Activated T-cell treated with anti-CD3 and anti-CD28 coated beads, Interleukin-2, amount 50 U/mL, for 24 hours (primary cell): ENCODE measurements around the gene MOB3C.

Source experiments
- DNase-seq: peaks from one replicate; pipeline ENCODE4 v3.0.0-alpha.2; 2020
- H3K27ac Mint-ChIP-seq: 2 replicates; pipeline ENCODE4 v1.8.0; 2020; ENCODE audit warnings: mild to moderate bottlenecking, mixed read lengths
- H3K27me3 Mint-ChIP-seq: 2 replicates; pipeline ENCODE4 v1.8.0; 2020; ENCODE audit warnings: mixed read lengths
- H3K36me3 Mint-ChIP-seq: 2 replicates; pipeline ENCODE4 v1.8.0; 2020; ENCODE audit warnings: low read depth, mixed read lengths
- H3K4me1 Mint-ChIP-seq: 2 replicates; pipeline ENCODE4 v1.8.0; 2020; ENCODE audit warnings: low read depth, mixed read lengths
- H3K4me3 Mint-ChIP-seq: 2 replicates; pipeline ENCODE4 v1.8.0; 2020; ENCODE audit warnings: mild to moderate bottlenecking, moderate library complexity, mixed read lengths
- H3K9me3 Mint-ChIP-seq: 2 replicates; pipeline ENCODE4 v1.8.0; 2020; ENCODE audit warnings: mixed read lengths

MOB3C gene

GRCh38 chr1:46649764-46650163 lies 33.2 kb upstream of the MOB3C start:
- H3K36me3 Mint-ChIP-seq: peaks cover 78% of the 10 kb centered on the region
- DNase-seq: no peak
- H3K4me1 Mint-ChIP-seq: peaks cover 24% of the 10 kb centered on the region
- H3K27me3 Mint-ChIP-seq: no peaks in the 10 kb centered on the region
- peaks cover 6% of the 10 kb centered on the region for H3K9me3 Mint-ChIP-seq
- no peak overlapping the region for H3K4me3 Mint-ChIP-seq
- no peak overlapping the region for H3K27ac Mint-ChIP-seq

GRCh38 chr1:46647611-46648010 lies 31.0 kb upstream of the MOB3C start:
- H3K36me3 Mint-ChIP-seq: peaks cover 73% of the 10 kb centered on the region
- H3K9me3 Mint-ChIP-seq: peaks cover 4% of the 10 kb centered on the region
- DNase-seq: no peak
- no peak overlapping the region for H3K27ac Mint-ChIP-seq
- peaks cover 11% of the 10 kb centered on the region for H3K4me1 Mint-ChIP-seq
- no peaks in the 10 kb centered on the region for H3K27me3 Mint-ChIP-seq
- no peak overlapping the region for H3K4me3 Mint-ChIP-seq

- H3K27ac Mint-ChIP-seq: no peak overlapping the region
- DNase-seq: no peak
- peaks cover 11% of the 10 kb centered on the region for H3K4me1 Mint-ChIP-seq
- peaks cover 71% of the 10 kb centered on the region for H3K36me3 Mint-ChIP-seq
- no peaks in the 10 kb centered on the region for H3K27me3 Mint-ChIP-seq
- peaks cover 4% of the 10 kb centered on the region for H3K9me3 Mint-ChIP-seq
- H3K4me3 Mint-ChIP-seq: no peak overlapping the region
Measured at GRCh38 chr1:46646844-46647243, 30.2 kb upstream of the MOB3C start.

GRCh38 chr1:46646331-46646730 lies 29.7 kb upstream of the MOB3C start:
- no peak overlapping the region for H3K4me3 Mint-ChIP-seq
- no peak overlapping the region for H3K27ac Mint-ChIP-seq
- H3K4me1 Mint-ChIP-seq: peaks cover 11% of the 10 kb centered on the region

GRCh38 chr1:46645815-46646214 lies 29.2 kb upstream of the MOB3C start:
- H3K27ac Mint-ChIP-seq: no peak overlapping the region
- peaks cover 11% of the 10 kb centered on the region for H3K4me1 Mint-ChIP-seq
- no peaks in the 10 kb centered on the region for H3K27me3 Mint-ChIP-seq
- no peak for DNase-seq
- H3K9me3 Mint-ChIP-seq: peaks cover 4% of the 10 kb centered on the region
- H3K36me3 Mint-ChIP-seq: peaks cover 69% of the 10 kb centered on the region
- no peak overlapping the region for H3K4me3 Mint-ChIP-seq

More at GRCh38 chr1:46646331-46646730, 29.7 kb upstream of the MOB3C start:
- DNase-seq: no peak
- Mint-ChIP-seq H3K9me3 (peaks cover 4% of the 10 kb centered on the region), H3K27me3 (no peaks in the 10 kb centered on the region), H3K36me3 (peaks cover 71% of the 10 kb centered on the region)

GRCh38 chr1:46643368-46643775 lies 26.8 kb upstream of the MOB3C start:
- peaks cover 59% of the 10 kb centered on the region for H3K36me3 Mint-ChIP-seq

GRCh38 chr1:46642115-46642680 lies 25.6 kb upstream of the MOB3C start:
- Mint-ChIP-seq H3K36me3 (peaks cover 58% of the 10 kb centered on the region), H3K27ac (no peak overlapping the region), H3K4me1 (peaks cover 7% of the 10 kb centered on the region), H3K9me3 (no peaks in the 10 kb centered on the region), H3K4me3 (no peak overlapping the region), H3K27me3 (no peaks in the 10 kb centered on the region)
- no peak for DNase-seq

More at GRCh38 chr1:46643368-46643775, 26.8 kb upstream of the MOB3C start:
- no peaks in the 10 kb centered on the region for H3K9me3 Mint-ChIP-seq
- H3K4me1 Mint-ChIP-seq: peaks cover 11% of the 10 kb centered on the region
- no peak for DNase-seq
- no peak overlapping the region for H3K4me3 Mint-ChIP-seq
- H3K27me3 Mint-ChIP-seq: no peaks in the 10 kb centered on the region
- no peak overlapping the region for H3K27ac Mint-ChIP-seq

GRCh38 chr1:46639547-46639946 lies 22.9 kb upstream of the MOB3C start:
- no peak for DNase-seq
- Mint-ChIP-seq H3K4me3 (no peak overlapping the region), H3K27ac (no peak overlapping the region), H3K27me3 (no peaks in the 10 kb centered on the region), H3K9me3 (no peaks in the 10 kb centered on the region), H3K4me1 (no peaks in the 10 kb centered on the region), H3K36me3 (peaks cover 67% of the 10 kb centered on the region)

- H3K36me3 Mint-ChIP-seq: peaks cover 73% of the 10 kb centered on the region
- no peak for DNase-seq
- peak overlapping the region; percentile 10 for H3K27ac Mint-ChIP-seq
Measured at GRCh38 chr1:46638921-46639320, 22.3 kb upstream of the MOB3C start.

GRCh38 chr1:46637444-46638083 lies 21.0 kb upstream of the MOB3C start:
- no peaks in the 10 kb centered on the region for H3K27me3 Mint-ChIP-seq
- no peak overlapping the region for H3K27ac Mint-ChIP-seq
- H3K4me3 Mint-ChIP-seq: no peak overlapping the region
- peaks cover 74% of the 10 kb centered on the region for H3K36me3 Mint-ChIP-seq
- no peaks in the 10 kb centered on the region for H3K4me1 Mint-ChIP-seq
- H3K9me3 Mint-ChIP-seq: no peaks in the 10 kb centered on the region
- DNase-seq: no peak

More at GRCh38 chr1:46638921-46639320, 22.3 kb upstream of the MOB3C start:
- H3K27me3 Mint-ChIP-seq: no peaks in the 10 kb centered on the region
- no peaks in the 10 kb centered on the region for H3K9me3 Mint-ChIP-seq
- H3K4me1 Mint-ChIP-seq: no peaks in the 10 kb centered on the region
- no peak overlapping the region for H3K4me3 Mint-ChIP-seq

GRCh38 chr1:46635205-46635604 lies 18.6 kb upstream of the MOB3C start:
- Mint-ChIP-seq H3K4me1 (no peaks in the 10 kb centered on the region), H3K4me3 (no peak overlapping the region), H3K27me3 (no peaks in the 10 kb centered on the region), H3K36me3 (peaks cover 74% of the 10 kb centered on the region), H3K9me3 (no peaks in the 10 kb centered on the region), H3K27ac (no peak overlapping the region)
- DNase-seq: no peak

- Mint-ChIP-seq H3K27me3 (no peaks in the 10 kb centered on the region), H3K36me3 (peaks cover 53% of the 10 kb centered on the region), H3K27ac (no peak overlapping the region), H3K9me3 (no peaks in the 10 kb centered on the region), H3K4me3 (no peak overlapping the region), H3K4me1 (no peaks in the 10 kb centered on the region)
- no peak for DNase-seq
Measured at GRCh38 chr1:46630719-46631118, 14.1 kb upstream of the MOB3C start.

- Mint-ChIP-seq H3K4me3 (no peak overlapping the region), H3K9me3 (no peaks in the 10 kb centered on the region), H3K27me3 (no peaks in the 10 kb centered on the region), H3K4me1 (peaks cover 4% of the 10 kb centered on the region), H3K36me3 (no peaks in the 10 kb centered on the region), H3K27ac (no peak overlapping the region)
- no peak for DNase-seq
Measured at GRCh38 chr1:46623743-46624644, 7.4 kb upstream of the MOB3C start.

- DNase-seq: no peak
- Mint-ChIP-seq H3K4me3 (no peak overlapping the region), H3K9me3 (no peaks in the 10 kb centered on the region), H3K36me3 (no peaks in the 10 kb centered on the region), H3K27ac (no peak overlapping the region), H3K4me1 (peaks cover 9% of the 10 kb centered on the region), H3K27me3 (no peaks in the 10 kb centered on the region)
Measured at GRCh38 chr1:46622344-46622743, 5.7 kb upstream of the MOB3C start.

GRCh38 chr1:46621930-46622329 lies 5.3 kb upstream of the MOB3C start:
- Mint-ChIP-seq H3K36me3 (no peaks in the 10 kb centered on the region), H3K4me1 (peaks cover 14% of the 10 kb centered on the region), H3K27me3 (no peaks in the 10 kb centered on the region), H3K9me3 (no peaks in the 10 kb centered on the region), H3K4me3 (no peak overlapping the region), H3K27ac (no peak overlapping the region)
- DNase-seq: no peak
